ENCODE results near the gene C2CD4C.

DNA sequence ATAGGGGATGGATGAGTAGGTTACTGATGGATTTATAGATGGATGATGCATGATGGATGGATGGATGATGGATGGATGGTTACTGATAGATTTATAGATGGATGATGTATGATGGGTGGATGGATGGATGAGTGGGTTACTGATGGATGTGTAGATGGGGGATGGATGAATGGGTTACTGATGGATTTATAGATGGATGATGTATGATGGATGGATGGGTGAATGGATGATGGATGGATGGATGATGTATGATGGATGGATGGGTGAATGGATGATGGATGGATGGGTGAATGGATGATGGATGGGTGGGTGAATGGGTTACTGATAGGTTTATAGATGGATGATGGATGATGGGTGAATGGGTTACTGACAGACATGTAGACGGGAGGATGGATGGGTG is 6.3 kb upstream of the C2CD4C start:
- TF ChIP-seq TAF15 (IDR thresholded peaks at IDR 0.05; ENCODE audit: low read depth, low read length, poor library complexity, severe bottlenecking), result no peak
- TF ChIP-seq GATAD2A (CRISPR knock-in tag; IDR thresholded peaks at IDR 0.05), result no peak
- TF ChIP-seq SOX6 (IDR thresholded peaks at IDR 0.05), result no peak
- TF ChIP-seq SOX6 (CRISPR knock-in tag; IDR thresholded peaks at IDR 0.05), result no peak
- no peak for TF ChIP-seq POLR2A (IDR thresholded peaks at IDR 0.05; ENCODE audit: insufficient read depth in 1 of 2, low read depth in 2 of 2, low read length in 2 of 2)
- no peak for TF ChIP-seq ZNF256 (CRISPR knock-in tag; conservative IDR thresholded peaks at IDR 0.05)
- no peak for TF ChIP-seq SP2 (CRISPR knock-in tag; IDR thresholded peaks at IDR 0.05)
- TF ChIP-seq CREB1 (IDR thresholded peaks at IDR 0.05), result no peak; the same call in 1 of the 2 replicates
- TF ChIP-seq CREB1 (CRISPR knock-in tag; IDR thresholded peaks at IDR 0.05), result no peak
- TF ChIP-seq SALL1 (CRISPR knock-in tag; IDR thresholded peaks at IDR 0.05), result no peak
- TF ChIP-seq ARID2 (CRISPR knock-in tag; IDR thresholded peaks at IDR 0.05; ENCODE audit: borderline replicate concordance), result no peak
- TF ChIP-seq ZC3H4 (CRISPR knock-in tag; IDR thresholded peaks at IDR 0.05; ENCODE audit: borderline replicate concordance), result no peak
- no peak for TF ChIP-seq ZNF549 (CRISPR knock-in tag; IDR thresholded peaks at IDR 0.05)
- no peak for TF ChIP-seq JUND (CRISPR knock-in tag; IDR thresholded peaks at IDR 0.05)
- no peak for TF ChIP-seq HOXA7 (CRISPR knock-in tag; IDR thresholded peaks at IDR 0.05)
- TF ChIP-seq ZNF234 (CRISPR knock-in tag; conservative IDR thresholded peaks at IDR 0.05), result no peak
